Mucosa of descending colon (tissue), 3 donors: ENCODE measurements around the gene MAPRE2. TPM values are rescaled to one million over a fixed set of nuclear protein-coding genes. Genes with fewer than 3 reads are reported as not detected.

Source experiments
- ATAC-seq: fragments of 200-7000 bp; cut with Tn5 transposase; one replicate; pipeline ENCODE4 v1.9.1; 2020; ENCODE audit warnings: mild to moderate bottlenecking, moderate library complexity
- DNase-seq, 3 donors: peaks; one replicate each; pipeline ENCODE4 v3.0.0-alpha.2; 2020
- H3K36me3 ChIP-seq: fragments of 200-600 bp; one replicate; pipeline ENCODE4 v1.8.0; 2021; ENCODE audit warnings: low read depth, mild to moderate bottlenecking
- H3K4me1 ChIP-seq: fragments of 200-600 bp; one replicate; pipeline ENCODE4 v1.8.0; 2021; ENCODE audit warnings: low read depth, mild to moderate bottlenecking
- H3K4me3 ChIP-seq: fragments of 200-600 bp; one replicate; pipeline ENCODE4 v1.8.0; 2021; ENCODE audit warnings: mild to moderate bottlenecking
- H3K9me3 ChIP-seq: fragments of 200-600 bp; one replicate; pipeline ENCODE4 v1.8.0; 2021; ENCODE audit warnings: mild to moderate bottlenecking
- CTCF ChIP-seq: fragments of 200-600 bp; IDR thresholded peaks from one replicate; pipeline ENCODE4 v1.8.0; 2022; ENCODE audit warnings: antibody characterized with exemption, mild to moderate bottlenecking
- intact Hi-C, 2 donors: fragments of 100-400 bp; cut with DNase I in 1 of 2; cut with micrococcal nuclease in 1 of 2; formaldehyde crosslinking; loops; one replicate each; pipeline versions ENCODE4 v1.11.0 to v1.11.1; 2022; cut with DNase I, micrococcal nuclease
- total RNA-seq, 3 donors: library from RNA; stranded (reverse); fragmentation: NEBNext Ultra II Directional in 2 of 3; extraction: Animal tissue kit (Norgen Biotek cat#: 25700) in 2 of 3; gene quantifications; one replicate each; pipeline versions ENCODE4 v1.2.1 to v1.2.4, GENCODE V29; 2021 to 2023
- donor health status: DM: no; HTN: no; CAD: no; lungs with moderate emphysema.
- donor health status: DM: no; HTN: no; CAD: no.
- donor health status: DM: no; HTN: yes; CAD: no.

MAPRE2 gene
- total RNA-seq, 3 donors from 2014 or later = 26.4 to 31.3 (median 27.3) TPM

- ATAC-seq = no peak
- Histone ChIP-seq H3K36me3 (no peaks in the 10 kb centered on the region), H3K9me3 (no peaks in the 10 kb centered on the region), H3K4me1 (no peaks in the 10 kb centered on the region), H3K4me3 (no peak overlapping the region)
- no peak for TF ChIP-seq CTCF
- no peak for DNase-seq
- intact Hi-C loops = no loop called here
Observed at GRCh38 chr18:35136885-35137284, 95.7 kb downstream of the MAPRE2 start.

GRCh38 chr18:35137632-35138031 lies 96.4 kb downstream of the MAPRE2 start:
- Histone ChIP-seq H3K4me1 (no peaks in the 10 kb centered on the region), H3K4me3 (no peak overlapping the region), H3K9me3 (no peaks in the 10 kb centered on the region), H3K36me3 (no peaks in the 10 kb centered on the region)
- no peak for ATAC-seq
- intact Hi-C loops = no loop called here
- TF ChIP-seq CTCF = no peak
- DNase-seq = no peak

- Histone ChIP-seq H3K36me3 (no peaks in the 10 kb centered on the region), H3K4me1 (no peaks in the 10 kb centered on the region), H3K9me3 (no peaks in the 10 kb centered on the region), H3K4me3 (no peak overlapping the region)
- intact Hi-C loops = no loop called here
- DNase-seq (no peak), ATAC-seq (no peak)
- no peak for TF ChIP-seq CTCF
Observed at GRCh38 chr18:35138773-35139172, 97.6 kb downstream of the MAPRE2 start.

GRCh38 chr18:35139517-35139916 lies 98.3 kb downstream of the MAPRE2 start:
- intact Hi-C loops = no loop called here
- no peaks in the 10 kb centered on the region for H3K36me3 ChIP-seq

GRCh38 chr18:35141077-35141476 lies 99.9 kb downstream of the MAPRE2 start:
- intact Hi-C loops = loop anchor here (5.0 to 10.0 kb wide), 2 partner anchors 134 to 136 kb away; no protein-coding TSS in a partner anchor
- Histone ChIP-seq H3K4me3 (no peak overlapping the region), H3K4me1 (no peaks in the 10 kb centered on the region), H3K9me3 (no peaks in the 10 kb centered on the region), H3K36me3 (no peaks in the 10 kb centered on the region)
- ATAC-seq (no peak), DNase-seq (no peak)
- TF ChIP-seq CTCF = no peak

More at GRCh38 chr18:35139517-35139916, 98.3 kb downstream of the MAPRE2 start:
- no peaks in the 10 kb centered on the region for H3K4me1 ChIP-seq
- H3K9me3 ChIP-seq = no peaks in the 10 kb centered on the region
- ATAC-seq (no peak), DNase-seq (no peak)
- no peak for TF ChIP-seq CTCF
- no peak overlapping the region for H3K4me3 ChIP-seq
